NCI-H1436 treated with DMSO at 0.1 percent for 48 hours (cell line): Measurements from ENCODE around the gene GRIP1.

Experiments
- DNase-seq: peaks from one replicate; lab custom pipeline; 2025; lab: John Stamatoyannopoulos, UW

Gene GRIP1, protein sequence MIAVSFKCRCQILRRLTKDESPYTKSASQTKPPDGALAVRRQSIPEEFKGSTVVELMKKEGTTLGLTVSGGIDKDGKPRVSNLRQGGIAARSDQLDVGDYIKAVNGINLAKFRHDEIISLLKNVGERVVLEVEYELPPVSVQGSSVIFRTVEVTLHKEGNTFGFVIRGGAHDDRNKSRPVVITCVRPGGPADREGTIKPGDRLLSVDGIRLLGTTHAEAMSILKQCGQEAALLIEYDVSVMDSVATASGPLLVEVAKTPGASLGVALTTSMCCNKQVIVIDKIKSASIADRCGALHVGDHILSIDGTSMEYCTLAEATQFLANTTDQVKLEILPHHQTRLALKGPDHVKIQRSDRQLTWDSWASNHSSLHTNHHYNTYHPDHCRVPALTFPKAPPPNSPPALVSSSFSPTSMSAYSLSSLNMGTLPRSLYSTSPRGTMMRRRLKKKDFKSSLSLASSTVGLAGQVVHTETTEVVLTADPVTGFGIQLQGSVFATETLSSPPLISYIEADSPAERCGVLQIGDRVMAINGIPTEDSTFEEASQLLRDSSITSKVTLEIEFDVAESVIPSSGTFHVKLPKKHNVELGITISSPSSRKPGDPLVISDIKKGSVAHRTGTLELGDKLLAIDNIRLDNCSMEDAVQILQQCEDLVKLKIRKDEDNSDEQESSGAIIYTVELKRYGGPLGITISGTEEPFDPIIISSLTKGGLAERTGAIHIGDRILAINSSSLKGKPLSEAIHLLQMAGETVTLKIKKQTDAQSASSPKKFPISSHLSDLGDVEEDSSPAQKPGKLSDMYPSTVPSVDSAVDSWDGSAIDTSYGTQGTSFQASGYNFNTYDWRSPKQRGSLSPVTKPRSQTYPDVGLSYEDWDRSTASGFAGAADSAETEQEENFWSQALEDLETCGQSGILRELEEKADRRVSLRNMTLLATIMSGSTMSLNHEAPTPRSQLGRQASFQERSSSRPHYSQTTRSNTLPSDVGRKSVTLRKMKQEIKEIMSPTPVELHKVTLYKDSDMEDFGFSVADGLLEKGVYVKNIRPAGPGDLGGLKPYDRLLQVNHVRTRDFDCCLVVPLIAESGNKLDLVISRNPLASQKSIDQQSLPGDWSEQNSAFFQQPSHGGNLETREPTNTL

DNA sequence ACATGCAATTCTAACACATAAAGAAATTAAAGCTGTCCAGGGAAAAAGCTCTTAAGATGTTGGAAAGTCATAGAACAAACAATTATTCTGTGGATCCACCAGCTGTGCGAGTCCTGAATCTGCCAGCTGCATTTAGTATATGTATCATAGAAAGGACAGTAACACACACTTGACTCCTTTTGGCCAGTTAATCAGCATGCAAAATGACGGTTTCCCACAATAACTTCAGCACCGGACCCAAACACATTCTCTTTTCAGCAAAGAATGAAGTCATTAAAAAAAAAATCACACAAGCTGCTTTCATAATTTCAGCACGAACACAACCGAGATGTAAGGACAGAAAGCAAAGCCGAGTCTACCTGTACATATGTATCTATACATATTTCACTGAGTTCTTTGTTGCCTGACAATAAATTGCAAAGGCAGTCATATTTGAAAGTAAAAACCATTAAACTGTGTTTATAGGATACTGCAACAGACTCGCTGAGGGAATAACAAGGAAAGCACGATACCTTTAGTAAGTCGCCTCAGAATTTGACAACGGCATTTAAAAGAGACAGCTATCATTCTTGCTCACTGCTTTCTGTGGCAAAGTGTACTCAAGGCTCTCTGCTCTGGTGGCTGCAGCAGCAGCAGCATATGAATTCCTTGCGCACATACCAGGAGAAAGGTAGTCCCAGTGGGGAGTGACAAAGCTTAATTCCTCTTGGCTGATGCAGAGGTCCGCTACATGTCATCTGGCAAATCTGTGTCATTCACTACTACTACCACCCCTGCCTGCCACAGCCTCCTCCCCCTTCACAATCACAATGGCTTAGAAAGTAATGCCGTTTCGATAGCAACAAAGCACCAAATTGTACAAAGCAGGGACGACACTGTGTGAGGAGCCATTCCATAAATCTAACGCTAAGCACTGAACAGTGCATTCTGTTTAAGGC is at the start of gene GRIP1:
Gene GRIP1, minus strand, starts transcription at position 739 of the 938 bp plus-strand sequence. Its CDS starts 172 bp downstream, at position 567.
- no peak for DNase-seq

GRCh38 chr12:66726556-66726955 is 47.7 kb upstream of the GRIP1 start:
- DNase-seq, result no peak

DNA sequence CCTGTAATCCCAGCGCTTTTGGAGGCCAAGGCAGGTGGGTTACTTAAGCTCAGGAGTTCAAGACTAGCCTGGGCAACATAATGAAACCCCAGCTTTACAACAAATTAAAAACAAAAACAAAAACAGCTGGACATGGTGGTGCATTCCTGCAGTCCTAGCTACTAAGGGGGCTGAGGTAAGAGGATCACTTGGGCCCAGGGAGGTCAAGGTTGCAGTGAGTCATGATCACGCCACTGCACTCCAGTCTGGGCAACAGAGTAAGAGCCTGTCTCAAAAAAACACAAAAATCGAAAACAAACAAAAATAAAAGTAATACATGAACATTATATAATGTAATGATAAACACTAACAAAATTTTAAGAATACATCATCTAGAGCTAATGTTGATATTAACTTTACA is 46.2 kb upstream of the GRIP1 start:
- no peak for DNase-seq

DNA sequence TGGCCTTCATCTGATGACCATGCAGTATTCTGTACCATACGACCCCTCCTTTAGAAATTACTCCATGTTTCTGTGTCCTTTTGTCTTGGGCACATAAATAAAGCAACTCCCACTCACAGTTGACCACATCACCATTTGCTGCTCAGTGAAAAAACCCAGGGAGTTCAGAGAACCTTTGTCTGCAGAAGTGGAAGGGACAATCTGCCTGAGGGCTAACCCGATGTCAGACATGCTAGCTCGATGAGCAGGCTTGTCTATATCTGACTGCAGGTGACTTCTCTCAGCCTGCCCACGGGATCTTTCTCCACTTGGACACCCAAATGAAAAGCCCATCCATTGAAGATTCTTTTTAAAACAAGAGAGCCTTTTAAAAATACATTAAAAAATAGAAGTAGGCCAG is 45.7 kb upstream of the GRIP1 start:
- DNase-seq, result no peak

DNA sequence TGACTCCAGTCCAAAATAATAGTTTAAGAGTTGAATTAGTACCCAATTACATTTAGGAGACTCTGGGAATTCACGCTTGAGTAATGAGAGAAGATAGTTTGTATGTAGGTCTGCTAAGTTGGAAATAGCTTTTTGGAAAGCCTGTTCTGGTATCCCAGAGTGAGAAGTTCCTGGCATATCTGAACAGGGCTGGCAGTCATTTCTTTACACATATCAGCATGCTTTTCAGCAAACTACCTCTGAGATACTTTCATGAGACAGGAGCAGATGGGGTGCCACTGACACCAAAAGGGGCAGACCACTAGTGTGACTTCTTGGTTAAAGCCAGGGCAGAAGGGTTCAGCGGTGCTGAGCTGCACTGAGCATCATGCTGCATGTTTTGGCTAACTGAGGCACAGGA is 45.1 kb upstream of the GRIP1 start:
- no peak for DNase-seq

- DNase-seq, result no peak
These were observed 41.0 kb upstream of the GRIP1 start for GRCh38 chr12:66719862-66720261.

DNA sequence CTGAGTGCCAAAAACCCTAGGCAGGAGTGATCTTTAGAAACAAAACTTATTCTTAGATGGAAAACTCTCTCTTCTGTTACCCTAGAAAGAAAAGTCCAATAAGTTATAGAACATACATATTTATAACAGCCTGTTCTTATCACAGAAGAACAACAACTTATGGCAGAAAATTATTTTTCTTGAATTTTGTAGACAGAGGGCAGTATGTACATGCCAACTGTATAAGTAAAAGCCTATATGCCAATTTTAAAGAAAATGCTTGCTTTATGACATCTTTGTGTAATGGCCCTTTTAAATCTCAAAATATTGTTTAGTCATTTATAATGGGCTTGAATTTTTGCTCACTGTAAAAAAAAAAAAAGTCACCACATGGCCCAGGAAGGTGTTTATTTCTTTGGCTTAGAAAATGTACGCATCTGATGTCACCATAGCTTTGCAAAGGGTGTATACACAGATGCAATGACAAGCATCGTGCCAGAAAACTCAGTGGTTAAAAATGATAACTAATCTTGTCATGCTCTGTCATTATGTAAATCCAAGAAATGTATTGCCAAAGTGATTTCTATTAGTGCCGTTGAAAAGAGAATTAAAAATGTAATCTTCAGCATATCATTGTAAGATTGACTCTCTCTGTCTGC is 38.3 kb upstream of the GRIP1 start:
- no peak for DNase-seq

- no peak for DNase-seq
These were observed 37.6 kb upstream of the GRIP1 start for GRCh38 chr12:66716522-66716921.

DNA sequence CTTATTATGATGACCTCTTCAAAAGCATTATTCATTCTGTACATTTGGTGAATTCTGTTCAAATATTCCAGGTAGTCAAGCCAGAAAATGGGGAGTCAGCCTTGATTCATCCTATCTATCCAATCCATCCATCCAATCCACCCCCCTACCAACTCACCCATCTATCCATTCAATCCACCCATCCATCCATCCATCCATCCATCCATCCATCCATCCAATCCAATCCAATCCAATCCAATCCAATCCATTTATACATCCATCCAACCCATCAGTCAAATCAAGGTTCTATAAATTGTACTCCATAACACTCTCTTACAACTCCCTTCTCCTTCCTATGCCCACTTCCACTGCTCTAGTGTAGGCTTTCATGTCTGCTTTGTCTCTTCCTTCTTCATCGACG is 35.8 kb upstream of the GRIP1 start:
- DNase-seq, result no peak

DNA sequence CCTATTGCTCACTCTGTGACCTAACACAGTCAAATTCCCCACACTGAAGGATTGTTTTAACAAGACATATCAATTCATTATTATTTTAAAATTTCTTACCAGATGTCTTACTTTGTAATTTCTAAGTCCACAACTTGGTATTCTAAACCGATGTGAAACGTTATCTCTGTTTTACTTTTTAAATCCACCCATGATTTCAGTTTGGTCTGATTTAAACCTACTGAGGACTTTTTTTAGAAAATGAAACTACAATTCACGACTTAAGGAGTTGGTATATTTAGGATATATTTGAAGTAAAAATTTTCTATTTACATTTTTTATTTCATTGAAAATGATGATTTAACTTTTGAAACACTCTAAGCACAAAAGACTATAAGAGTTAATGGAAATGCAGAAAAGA is 35.1 kb upstream of the GRIP1 start:
- DNase-seq, result no peak

DNA sequence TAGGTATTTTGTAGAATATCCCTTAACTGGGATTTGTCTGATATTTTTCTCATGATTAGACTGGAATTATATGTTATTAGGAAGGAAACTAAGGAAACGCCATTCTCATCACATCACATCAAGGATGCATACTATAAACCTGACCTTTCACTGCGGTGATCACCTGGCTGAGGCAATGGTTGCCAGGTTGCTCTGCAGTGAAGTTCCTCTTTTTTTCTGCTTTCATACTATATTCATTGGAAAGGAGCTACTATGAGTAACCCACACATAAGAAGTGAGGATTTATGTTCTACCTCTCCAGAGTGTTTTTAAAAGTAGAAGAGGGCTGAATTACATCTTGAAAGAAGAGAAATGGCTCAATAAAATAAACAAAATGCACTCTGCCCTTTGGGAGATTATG is 31.0 kb upstream of the GRIP1 start:
- DNase-seq, result no peak

GRCh38 chr12:66709457-66709773 is 30.5 kb upstream of the GRIP1 start:
- DNase-seq, result no peak

DNA sequence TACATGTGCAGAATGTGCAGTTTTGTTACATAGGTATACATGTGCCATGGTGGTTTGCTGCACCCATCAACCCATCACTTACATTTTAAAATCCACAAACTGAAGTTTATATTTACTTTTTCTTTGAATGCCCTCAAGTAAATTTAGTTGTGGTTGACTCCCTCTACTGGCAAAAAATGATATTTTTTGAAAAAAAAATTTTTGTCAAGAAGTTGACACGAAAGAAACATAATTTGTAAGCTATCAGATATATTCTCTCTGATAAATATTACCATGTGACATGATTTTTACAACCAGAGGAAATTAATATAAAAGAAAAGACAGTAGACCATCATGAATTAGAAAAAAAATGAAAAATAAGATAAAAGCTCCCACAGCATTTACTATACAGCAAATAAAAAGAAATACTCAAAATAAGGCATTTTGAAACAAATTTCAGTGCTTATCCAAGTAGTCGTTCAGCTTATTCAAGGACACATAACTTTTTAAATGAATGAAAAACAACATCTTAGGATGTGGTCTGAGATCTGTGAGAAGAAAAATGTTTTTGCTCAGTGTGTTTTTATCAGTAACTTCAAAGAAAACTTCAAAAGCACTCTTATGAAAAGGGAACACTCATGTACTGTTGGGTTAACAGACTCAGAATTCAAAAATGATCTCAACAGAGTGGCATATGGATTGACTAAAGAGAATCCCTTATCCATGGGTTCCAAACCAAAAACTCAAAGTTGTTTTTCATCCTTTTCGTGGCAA is 30.0 kb upstream of the GRIP1 start:
- no peak for DNase-seq

- no peak for DNase-seq
These were observed 28.3 kb upstream of the GRIP1 start for GRCh38 chr12:66707002-66707697.

GRCh38 chr12:66699738-66700482 is 21.0 kb upstream of the GRIP1 start:
- no peak for DNase-seq

GRCh38 chr12:66698558-66698957 is 19.7 kb upstream of the GRIP1 start:
- no peak for DNase-seq

DNA sequence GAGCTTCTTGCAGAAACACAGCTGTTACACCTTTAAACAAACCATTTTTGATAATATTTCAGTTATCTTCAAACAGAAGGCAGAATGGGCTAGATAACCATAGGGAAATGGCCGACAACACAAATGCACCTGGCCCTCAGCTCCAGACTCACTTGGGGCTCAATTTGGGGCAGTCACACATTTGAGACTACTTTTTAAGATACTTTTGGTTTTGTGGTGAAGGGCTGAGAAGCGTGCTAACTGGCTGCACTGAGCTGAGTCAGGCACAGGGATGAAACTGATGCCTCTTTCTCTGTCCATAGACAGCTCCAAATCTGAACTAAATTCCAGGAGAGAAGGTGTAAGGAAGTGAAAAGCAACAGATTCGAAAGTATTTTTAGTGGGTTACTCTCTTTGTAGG is 18.5 kb upstream of the GRIP1 start:
- DNase-seq, result no peak

GRCh38 chr12:66694666-66695613 is 16.1 kb upstream of the GRIP1 start:
- no peak for DNase-seq
